Endodermal cell (in vitro differentiated cells): ENCODE data around the gene DDX28. TPM values are rescaled to one million over a fixed set of nuclear protein-coding genes. Genes with fewer than 3 reads are reported as not detected.

ENCODE experiments used
- DNase-seq: peaks from one replicate; pipeline ENCODE4 v3.0.0-alpha.2; 2017
- H3K27ac ChIP-seq: 2 replicates; pipeline ENCODE4 v1.5.1; 2013; ENCODE audit warnings: mild to moderate bottlenecking, low read depth, low read length, moderate library complexity
- H3K27me3 ChIP-seq: 2 replicates; pipeline ENCODE4 v1.6.1; 2013; ENCODE audit warnings: mild to moderate bottlenecking, low read length, moderate library complexity; ENCODE audit not compliant: insufficient read depth, control insufficient read depth, poor library complexity, severe bottlenecking
- H3K36me3 ChIP-seq: 2 replicates; pipeline ENCODE4 v1.7.0; 2013; ENCODE audit warnings: mild to moderate bottlenecking, low read length, moderate library complexity; ENCODE audit not compliant: control insufficient read depth, insufficient read depth
- H3K4me1 ChIP-seq: one replicate; pipeline ENCODE4 v1.7.0; 2013; ENCODE audit warnings: low read length; ENCODE audit not compliant: control insufficient read depth, insufficient read depth
- H3K4me3 ChIP-seq: 2 replicates; pipeline ENCODE4 v1.5.1; 2013; ENCODE audit warnings: mild to moderate bottlenecking, low read length, moderate library complexity
- H3K9ac ChIP-seq: 2 replicates; pipeline ENCODE4 v1.6.1; 2013; ENCODE audit warnings: mild to moderate bottlenecking, low read length, moderate library complexity; ENCODE audit not compliant: poor library complexity, severe bottlenecking; ENCODE audit errors: extremely low read depth
- H3K9me3 ChIP-seq: 2 replicates; pipeline ENCODE4 v1.6.1; 2013; ENCODE audit warnings: mild to moderate bottlenecking, low read length, moderate library complexity; ENCODE audit not compliant: control insufficient read depth
- H3K27ac Mint-ChIP-seq: 2 replicates; pipeline ENCODE4 v1.8.0; 2020; ENCODE audit warnings: mixed read lengths
- H3K27me3 Mint-ChIP-seq: 2 replicates; pipeline ENCODE4 v1.8.0; 2021; ENCODE audit warnings: mild to moderate bottlenecking, mixed read lengths; ENCODE audit not compliant: insufficient read depth
- H3K36me3 Mint-ChIP-seq: 2 replicates; pipeline ENCODE4 v1.8.0; 2020; ENCODE audit warnings: low read depth, mixed read lengths
- H3K4me1 Mint-ChIP-seq: 2 replicates; pipeline ENCODE4 v1.8.0; 2020; ENCODE audit warnings: mixed read lengths
- H3K4me3 Mint-ChIP-seq: 2 replicates; pipeline ENCODE4 v1.8.0; 2020; ENCODE audit warnings: mild to moderate bottlenecking, moderate library complexity, mixed read lengths
- H3K9me3 Mint-ChIP-seq: 2 replicates; pipeline ENCODE4 v1.8.0; 2020; ENCODE audit warnings: mild to moderate bottlenecking, mixed read lengths
- CTCF ChIP-seq: fragments of 200-600 bp; sonication (generic); conservative IDR thresholded peaks from 2 replicates; pipeline ENCODE4 v1.5.0; 2021; ENCODE audit warnings: antibody characterized with exemption, mild to moderate bottlenecking
- WGBS, 2 experiments: methylation state at CpG; one replicate each; pipeline versions ENCODE4 v1.1.5 to v1.1.7; 2013; ENCODE audit warnings: missing lambda C conversion rate in 2 of 2, mixed read lengths in 1 of 2; ENCODE audit not compliant: insufficient coverage in 1 of 2, insufficient read length in 1 of 2; 5-methylcytosine and 5-hydroxymethylcytosine counted together
- total RNA-seq, 2 donors: library from RNA; stranded (reverse); fragmentation: NEBNext Ultra II Directional in 1 of 2; extraction: Animal tissue kit (Norgen Biotek cat#: 25700) in 1 of 2; gene quantifications; 2 replicates in 1 of 2; 3 replicates in 1 of 2; pipeline ENCODE4 v1.2.1, GENCODE V29; 2021

DDX28 gene
- total RNA-seq, 2 donors from 2014 or later, result 12.1 to 12.3 TPM

- H3K4me3 Mint-ChIP-seq, result no peak overlapping the region
Measured at GRCh38 chr16:67993207-67994039, 29.6 kb downstream of the DDX28 start.

GRCh38 chr16:67992661-67993206 is 30.3 kb downstream of the DDX28 start:
- H3K9me3 ChIP-seq, result no peaks in the 10 kb centered on the region
- H3K4me1 ChIP-seq, result no peaks in the 10 kb centered on the region
- no peak for DNase-seq
- no peak overlapping the region for H3K27ac ChIP-seq
- no peak for TF ChIP-seq CTCF
- H3K9me3 Mint-ChIP-seq, result no peaks in the 10 kb centered on the region
- no peak overlapping the region for H3K9ac ChIP-seq
- H3K36me3 ChIP-seq, result no peaks in the 10 kb centered on the region
- peaks cover 22% of the 10 kb centered on the region for H3K27me3 Mint-ChIP-seq
- H3K4me1 Mint-ChIP-seq, result no peaks in the 10 kb centered on the region
- peaks cover 9% of the 10 kb centered on the region for H3K27me3 ChIP-seq
- H3K36me3 Mint-ChIP-seq, result no peaks in the 10 kb centered on the region
- H3K4me3 ChIP-seq, result no peak overlapping the region
- WGBS, 2 experiments, result 88 to 89% methylated on average over 13 to 20 of the region's 20 CpGs
- no peak overlapping the region for H3K27ac Mint-ChIP-seq
- H3K4me3 Mint-ChIP-seq, result no peak overlapping the region

More at GRCh38 chr16:67993207-67994039, 29.6 kb downstream of the DDX28 start:
- Mint-ChIP-seq H3K4me1 (no peaks in the 10 kb centered on the region), H3K9me3 (no peaks in the 10 kb centered on the region), H3K36me3 (no peaks in the 10 kb centered on the region), H3K27me3 (peaks cover 22% of the 10 kb centered on the region), H3K27ac (no peak overlapping the region)
- no peak overlapping the region for H3K27ac ChIP-seq
- H3K27me3 ChIP-seq, result peaks cover 9% of the 10 kb centered on the region
- WGBS, 2 experiments, result 20 to 30% methylated on average over 29 to 39 of the region's 39 CpGs
- H3K4me3 ChIP-seq, result no peak overlapping the region
- no peak overlapping the region for H3K9ac ChIP-seq
- TF ChIP-seq CTCF, result peak; percentile 100
- no peaks in the 10 kb centered on the region for H3K36me3 ChIP-seq
- H3K4me1 ChIP-seq, result no peaks in the 10 kb centered on the region
- DNase-seq, result peak; percentile 93
- no peaks in the 10 kb centered on the region for H3K9me3 ChIP-seq

DNA sequence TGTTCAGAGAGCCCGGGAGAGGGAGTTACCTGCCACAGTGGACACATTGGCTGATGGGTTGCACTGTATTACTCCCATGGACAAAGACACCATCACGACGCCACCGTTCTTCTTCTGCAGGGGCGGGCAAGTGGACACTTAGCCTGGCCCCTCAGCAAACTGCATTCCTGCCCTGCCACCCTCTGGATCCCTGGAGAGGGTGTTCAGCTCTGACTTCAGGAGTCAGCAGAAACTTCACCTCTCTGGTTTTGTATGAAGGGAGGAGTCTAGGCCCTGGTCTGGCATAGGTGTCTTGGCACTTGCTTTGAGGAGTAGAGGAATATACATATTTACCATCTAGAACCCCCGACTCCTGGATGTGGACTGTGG is 33.0 kb downstream of the DDX28 start:
- H3K9ac ChIP-seq, result no peak overlapping the region
- no peaks in the 10 kb centered on the region for H3K4me1 ChIP-seq
- no peaks in the 10 kb centered on the region for H3K9me3 ChIP-seq
- H3K27me3 ChIP-seq, result peaks cover 9% of the 10 kb centered on the region
- no peak overlapping the region for H3K27ac ChIP-seq
- H3K27ac Mint-ChIP-seq, result no peak overlapping the region
- H3K36me3 Mint-ChIP-seq, result no peaks in the 10 kb centered on the region
- peak; percentile 35 for DNase-seq
- no peaks in the 10 kb centered on the region for H3K36me3 ChIP-seq
- H3K4me3 Mint-ChIP-seq, result no peak overlapping the region
- no peaks in the 10 kb centered on the region for H3K4me1 Mint-ChIP-seq
- 91 to 96% methylated on average over 6 of the region's 6 CpGs for WGBS, 2 experiments
- H3K27me3 Mint-ChIP-seq, result peaks cover 25% of the 10 kb centered on the region
- no peak overlapping the region for H3K4me3 ChIP-seq
- no peaks in the 10 kb centered on the region for H3K9me3 Mint-ChIP-seq
- no peak for TF ChIP-seq CTCF
